H1 (cell line): ENCODE results near the gene RRAS2. TPM values are rescaled to one million over a fixed set of nuclear protein-coding genes. Genes with fewer than 3 reads are reported as not detected.

ENCODE experiments used
- CTCF ChIA-PET: fragments of 300-600 bp; sonication (Branson Sonifier 250); formaldehyde crosslinking; loops from one replicate; lab custom pipeline; 2021; ENCODE audit not compliant: partially characterized antibody; lab: Charles Lee
- POLR2A ChIA-PET: fragments of 300-600 bp; sonication (Branson Sonifier 250); formaldehyde crosslinking; loops from one replicate; lab custom pipeline; 2021; ENCODE audit warnings: inconsistent platforms; ENCODE audit not compliant: partially characterized antibody; lab: Charles Lee
- DNase-seq, 2 experiments: peaks; one replicate each; pipeline versions ENCODE4 v3.0.0 to v3.0.0-alpha.2; 2010 to 2022; ENCODE audit warnings: low spot score in 2 of 2, low read depth in 1 of 2, mixed read lengths in 1 of 2
- FAIRE-seq: peaks from 2 replicates; lab custom pipeline; 2011; peaks lifted over from hg19 to GRCh38; lab: Jason Lieb, UNC
- H2AFZ ChIP-seq: 2 replicates; pipeline ENCODE4 v1.8.1; 2012; ENCODE audit warnings: low read length, inconsistent platforms
- H2AK5ac ChIP-seq: 2 replicates; pipeline ENCODE4 v1.6.1; 2013; ENCODE audit warnings: low read depth, low read length
- H2BK120ac ChIP-seq: replicated peaks from 2 replicates; pipeline ENCODE3; 2013; ENCODE audit warnings: low read depth, low read length, inconsistent platforms
- H2BK12ac ChIP-seq: 2 replicates; pipeline ENCODE4 v1.6.1; 2013; ENCODE audit warnings: low read depth, low read length
- H2BK15ac ChIP-seq: 2 replicates; pipeline ENCODE4 v1.6.1; 2013; ENCODE audit warnings: low read length
- H2BK20ac ChIP-seq: 2 replicates; pipeline ENCODE4 v1.6.1; 2013; ENCODE audit warnings: low read length
- H2BK5ac ChIP-seq: 2 replicates; pipeline ENCODE4 v1.6.1; 2013; ENCODE audit warnings: low read depth, low read length
- H3K14ac ChIP-seq: 2 replicates; pipeline ENCODE4 v1.6.1; 2013; ENCODE audit warnings: inconsistent platforms; ENCODE audit not compliant: insufficient read length
- H3K18ac ChIP-seq: 2 replicates; pipeline ENCODE4 v1.6.1; 2013; ENCODE audit warnings: low read length; ENCODE audit errors: extremely low read depth
- H3K23ac ChIP-seq: 2 replicates; pipeline ENCODE4 v1.6.1; 2013; ENCODE audit warnings: inconsistent platforms; ENCODE audit not compliant: insufficient read length
- H3K23me2 ChIP-seq: 2 replicates; pipeline ENCODE4 v1.6.1; 2013; ENCODE audit warnings: low read depth, low read length
- H3K27ac ChIP-seq: 2 replicates; pipeline ENCODE4 v1.6.1; 2011; ENCODE audit warnings: low read depth, low read length, inconsistent platforms
- H3K27me3 ChIP-seq, 4 experiments: replicated peaks in 1 of 4; 1 replicate in 1 of 4; 2 replicates in 3 of 4; pipeline versions ENCODE4 v1.6.1 to v1.8.1; 2011 to 2013; ENCODE audit warnings: low read length in 3 of 4, mild to moderate bottlenecking in 3 of 4, inconsistent platforms in 2 of 4, mixed read lengths in 2 of 4, moderate library complexity in 1 of 4; ENCODE audit not compliant: control insufficient read depth in 3 of 4, insufficient read depth in 3 of 4; ENCODE audit errors: extremely low read depth in 1 of 4
- H3K36me3 ChIP-seq, 4 experiments: 2 replicates each; pipeline versions ENCODE4 v1.6.1 to v1.8.1; 2011 to 2013; ENCODE audit warnings: mild to moderate bottlenecking in 4 of 4, low read length in 3 of 4, moderate library complexity in 2 of 4, control low read depth in 1 of 4, inconsistent platforms in 1 of 4; ENCODE audit not compliant: insufficient read depth in 4 of 4, control insufficient read depth in 2 of 4
- H3K4ac ChIP-seq: replicated peaks from 2 replicates; pipeline ENCODE3; 2013; ENCODE audit warnings: low read length, low read depth, mixed read lengths, inconsistent platforms; ENCODE audit not compliant: insufficient read length
- H3K4me1 ChIP-seq, 4 experiments: replicated peaks in 1 of 4; 1 replicate in 1 of 4; 2 replicates in 3 of 4; pipeline versions ENCODE4 v1.6.1 to v1.8.1; 2011 to 2013; ENCODE audit warnings: low read length in 3 of 4, inconsistent platforms in 2 of 4, mixed read lengths in 1 of 4; ENCODE audit not compliant: insufficient read depth in 4 of 4, control insufficient read depth in 3 of 4
- H3K4me2 ChIP-seq, 2 experiments: 2 replicates each; pipeline versions ENCODE4 v1.6.1 to v1.8.1; 2011 to 2013; ENCODE audit warnings: low read depth in 2 of 2, low read length in 2 of 2, control low read depth in 1 of 2, inconsistent platforms in 1 of 2, mild to moderate bottlenecking in 1 of 2; ENCODE audit not compliant: insufficient read depth in 1 of 2
- H3K4me3 ChIP-seq, 4 experiments: fragments of 200-600, 300-600 bp in 1 of 4; sonication (generic), shearing (Covaris generic), sonication (Bioruptor Twin) in 1 of 4; 2 replicates each; pipeline versions ENCODE4 v1.5.1 to v1.8.1; 2011 to 2016; ENCODE audit warnings: low read length in 4 of 4, low read depth in 3 of 4, control low read depth in 2 of 4, inconsistent platforms in 2 of 4, mild to moderate bottlenecking in 2 of 4, mixed read lengths in 1 of 4, moderate library complexity in 1 of 4; ENCODE audit not compliant: insufficient read depth in 2 of 4; ENCODE audit errors: extremely low read depth in 1 of 4
- H3K56ac ChIP-seq: replicated peaks from 2 replicates; pipeline ENCODE3; 2013; ENCODE audit warnings: low read depth, mild to moderate bottlenecking, mixed read lengths, low read length, inconsistent platforms; ENCODE audit not compliant: insufficient read length
- H3K79me1 ChIP-seq: 2 replicates; pipeline ENCODE4 v1.6.1; 2013; ENCODE audit warnings: low read depth, low read length, control low read depth
- H3K79me2 ChIP-seq, 2 experiments: 2 replicates each; pipeline versions ENCODE4 v1.6.1 to v1.8.1; 2012 to 2013; ENCODE audit warnings: low read length in 2 of 2, mild to moderate bottlenecking in 2 of 2, inconsistent platforms in 1 of 2; ENCODE audit not compliant: insufficient read depth in 2 of 2, control insufficient read depth in 1 of 2
- H3K9ac ChIP-seq, 4 experiments: replicated peaks in 1 of 4; 1 replicate in 1 of 4; 2 replicates in 3 of 4; pipeline versions ENCODE4 v1.6.1 to v1.8.1; 2011 to 2013; ENCODE audit warnings: low read depth in 3 of 4, low read length in 3 of 4, control low read depth in 2 of 4, mild to moderate bottlenecking in 2 of 4, moderate library complexity in 2 of 4, inconsistent platforms in 1 of 4; ENCODE audit errors: extremely low read depth in 1 of 4
- H3K9me3 ChIP-seq, 2 experiments: 2 replicates each; pipeline versions ENCODE4 v1.6.1 to v1.8.1; 2012 to 2013; ENCODE audit warnings: mild to moderate bottlenecking in 2 of 2, moderate library complexity in 2 of 2, control low read depth in 1 of 2, inconsistent platforms in 1 of 2, low read depth in 1 of 2, low read length in 1 of 2, mixed read lengths in 1 of 2; ENCODE audit not compliant: insufficient read depth in 2 of 2
- H4K20me1 ChIP-seq, 2 experiments: replicated peaks in 1 of 2; 2 replicates each; pipeline versions ENCODE3 to v1.8.1; 2011 to 2013; ENCODE audit warnings: inconsistent platforms in 2 of 2, low read length in 2 of 2, mild to moderate bottlenecking in 1 of 2; ENCODE audit not compliant: insufficient read depth in 2 of 2, control insufficient read depth in 1 of 2
- H4K5ac ChIP-seq: 2 replicates; pipeline ENCODE4 v1.6.1; 2013; ENCODE audit warnings: low read length, low read depth, mixed read lengths, inconsistent platforms; ENCODE audit not compliant: insufficient read length
- H4K8ac ChIP-seq: 2 replicates; pipeline ENCODE4 v1.8.0; 2013; ENCODE audit warnings: mild to moderate bottlenecking, moderate library complexity, low read length, inconsistent platforms; ENCODE audit not compliant: insufficient read depth; ENCODE audit errors: extremely low read depth
- H4K91ac ChIP-seq: replicated peaks from 2 replicates; pipeline ENCODE3; 2013; ENCODE audit warnings: low read length, mixed read lengths, inconsistent platforms; ENCODE audit not compliant: insufficient read length
- TAF7 ChIP-seq: optimal IDR thresholded peaks from 2 replicates; pipeline ENCODE3; 2011; ENCODE audit warnings: low read depth, mild to moderate bottlenecking, inconsistent platforms, low read length, moderate library complexity, borderline replicate concordance
- WGBS, 2 experiments: shearing (Covaris generic) in 1 of 2; methylation state at CpG; one replicate each; pipeline versions ENCODE4 v1.1.6 to v1.1.7; 2013 to 2015; ENCODE audit warnings: low lambda C conversion rate in 2 of 2, mixed read lengths in 2 of 2, inconsistent platforms in 1 of 2, low coverage in 1 of 2, missing lambda C conversion rate in 1 of 2; ENCODE audit not compliant: insufficient replicate concordance in 2 of 2, insufficient coverage in 1 of 2, insufficient read length in 1 of 2; ENCODE audit errors: extremely low coverage in 1 of 2, missing lambda C conversion rate in 1 of 2; 5-methylcytosine and 5-hydroxymethylcytosine counted together
- polyA plus RNA-seq, 7 experiments: library from polyadenylated mRNA; depleted of rRNA in 3 of 7; stranded (reverse) in 5 of 7; unstranded in 2 of 7; fragments of >200 nt in 5 of 7; fragments of 200-250 nt in 2 of 7; gene quantifications; 1 replicate in 5 of 7; 2 replicates in 1 of 7; 4 replicates in 1 of 7; pipeline versions ENCODE4 v1.2.1 to v1.2.3, GENCODE V29; 2011 to 2013; ENCODE audit warnings: missing spikeins in 2 of 7, mixed read lengths in 2 of 7
- total RNA-seq: library from RNA; stranded (reverse); fragmentation: NEBNext Ultra II Directional; extraction: Animal tissue kit (Norgen Biotek cat#: 25700); gene quantifications from 2 replicates; pipeline ENCODE4 v1.2.1, GENCODE V29; 2021

The RRAS2 gene
- total and polyA plus RNA-seq, 2 of the 8 experiments (the other 6 are each of a cell fraction or from before 2014, with no cell fraction given), result 72.3 to 234 TPM

DNA sequence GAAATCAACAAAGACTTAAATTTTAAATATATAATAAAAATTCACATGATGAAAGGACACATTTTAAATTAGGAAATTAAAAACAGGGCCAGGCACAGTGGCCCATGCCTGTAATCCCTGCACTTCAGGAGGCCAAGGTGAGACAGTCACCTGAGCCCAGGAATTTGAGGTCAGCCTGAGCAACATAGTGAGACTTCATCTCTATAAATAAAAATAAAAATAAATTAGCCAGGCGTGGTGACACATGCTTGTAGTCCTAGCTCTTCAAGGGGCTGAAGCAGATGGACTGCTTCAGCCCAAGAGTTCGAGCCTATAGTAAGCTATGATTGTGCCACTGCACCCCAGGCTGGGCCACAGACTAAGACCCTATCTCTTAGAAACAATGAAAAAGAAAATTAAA is 29.3 kb downstream of the RRAS2 start:
- H2AK5ac ChIP-seq, result no peak overlapping the region
- ChIA-PET POLR2A (interaction anchor here (1.0 to 2.9 kb wide), 9 partner anchors 8 to 30 kb away, joined by 3 to 13 read pairs (median 4); partner anchors contain the start of gene RRAS2), CTCF (interaction anchor here (0.7 to 3.2 kb wide), 10 partner anchors 12 to 125 kb away, joined by 3 to 27 read pairs (median 4); no protein-coding TSS in a partner anchor)
- H3K27me3 ChIP-seq, result no peaks in the 10 kb centered on the region
- peaks cover 5 to 6% of the 10 kb centered on the region in 2 experiments for H4K20me1 ChIP-seq
- H2BK15ac ChIP-seq, result no peak overlapping the region
- H3K36me3 ChIP-seq, result no peaks in the 10 kb centered on the region
- H3K4me2 ChIP-seq, result no peak overlapping the region
- H2BK5ac ChIP-seq, result no peak overlapping the region
- no peak overlapping the region for H3K23ac ChIP-seq
- no peak overlapping the region for H3K4me3 ChIP-seq
- no peak overlapping the region for H4K91ac ChIP-seq
- no peak overlapping the region for H2BK120ac ChIP-seq
- H2AFZ ChIP-seq, result no peak overlapping the region
- H2BK20ac ChIP-seq, result no peak overlapping the region
- H4K5ac ChIP-seq, result no peak overlapping the region
- H3K9me3 ChIP-seq, result no peaks in the 10 kb centered on the region
- TF ChIP-seq TAF7, result no peak
- peaks cover under 1 to 20% (median 5%) of the 10 kb centered on the region in 4 experiments; a peak in 5 of 7 replicates for H3K4me1 ChIP-seq
- no peak overlapping the region for H2BK12ac ChIP-seq
- H3K14ac ChIP-seq, result no peak overlapping the region
- no peak overlapping the region for H3K9ac ChIP-seq
- WGBS, 2 experiments, result 62% methylated on average over 2 of the region's 2 CpGs; no CpG with 5 or more reads in 1 of the 2 experiments
- DNase-seq (no peak), FAIRE-seq (no peak)
- peaks cover 34 to 98% of the 10 kb centered on the region in 2 experiments for H3K79me2 ChIP-seq
- no peak overlapping the region for H4K8ac ChIP-seq
- no peaks in the 10 kb centered on the region; the same call in none of the 2 replicates for H3K79me1 ChIP-seq
- H3K23me2 ChIP-seq, result peaks cover 4% of the 10 kb centered on the region; the same call in 1 of the 2 replicates
- no peak overlapping the region for H3K27ac ChIP-seq
- H3K4ac ChIP-seq, result no peak overlapping the region
- no peak overlapping the region for H3K56ac ChIP-seq
- no peak overlapping the region for H3K18ac ChIP-seq
